Retinal pigment epithelial cell (primary cell): ENCODE measurements around the gene KRT26.

Experiments used
- DNase-seq: peaks from one replicate; pipeline ENCODE4 v3.0.0-alpha.2; 2010; ENCODE audit warnings: low read depth
- H3K4me3 ChIP-seq: 2 replicates; pipeline ENCODE4 v1.5.1; 2011; ENCODE audit warnings: mild to moderate bottlenecking, low read length, control low read depth, moderate library complexity
- CTCF ChIP-seq: conservative IDR thresholded peaks from 2 replicates; pipeline ENCODE4 v1.5.1; 2011; ENCODE audit warnings: low read depth, low read length, control low read depth, inconsistent platforms

The KRT26 gene

GRCh38 chr17:40720899-40721298, 51.1 kb downstream of the KRT26 start:
- TF ChIP-seq CTCF = no peak
- no peak for DNase-seq

GRCh38 chr17:40718930-40719329, 53.1 kb downstream of the KRT26 start:
- TF ChIP-seq CTCF = no peak
- H3K4me3 ChIP-seq = no peak overlapping the region
- no peak for DNase-seq

More at GRCh38 chr17:40720899-40721298, 51.1 kb downstream of the KRT26 start:
- H3K4me3 ChIP-seq = no peak overlapping the region

- H3K4me3 ChIP-seq = no peak overlapping the region
- TF ChIP-seq CTCF = no peak
- no peak for DNase-seq
These were observed 54.2 kb downstream of the KRT26 start for GRCh38 chr17:40717776-40718175.
